HFFc6 (cell line): Measurements from ENCODE around the gene DKKL1. TPM values are rescaled to one million over a fixed set of nuclear protein-coding genes. Genes with fewer than 3 reads are reported as not detected.

Experiments
- DNase-seq: peaks from one replicate; pipeline ENCODE4 v3.0.0-alpha.2; 2018
- H3K27ac Mint-ChIP-seq: 2 replicates; pipeline ENCODE4 v1.8.0; 2020; ENCODE audit warnings: mild to moderate bottlenecking, mixed read lengths
- H3K27me3 Mint-ChIP-seq: 2 replicates; pipeline ENCODE4 v1.8.0; 2021; ENCODE audit warnings: mild to moderate bottlenecking, moderate library complexity, mixed read lengths; ENCODE audit not compliant: insufficient read depth
- H3K36me3 Mint-ChIP-seq: 2 replicates; pipeline ENCODE4 v1.8.0; 2021; ENCODE audit warnings: low read depth, mixed read lengths
- H3K4me1 Mint-ChIP-seq: 2 replicates; pipeline ENCODE4 v1.8.0; 2020; ENCODE audit warnings: low read depth, mixed read lengths
- H3K4me3 Mint-ChIP-seq: 2 replicates; pipeline ENCODE4 v1.8.0; 2020; ENCODE audit warnings: mild to moderate bottlenecking, moderate library complexity, mixed read lengths
- H3K9me3 Mint-ChIP-seq: 2 replicates; pipeline ENCODE4 v1.8.0; 2020; ENCODE audit warnings: mild to moderate bottlenecking, mixed read lengths
- CTCF ChIP-seq: fragments of 200-600 bp; sonication (generic); IDR thresholded peaks from 2 replicates; pipeline ENCODE4 v1.5.0; 2021; ENCODE audit warnings: antibody characterized with exemption, mild to moderate bottlenecking
- total RNA-seq, 6 experiments: library from RNA; stranded (reverse); fragmentation: NEBNext Ultra II Directional; extraction: Animal tissue kit (Norgen Biotek cat#: 25700); gene quantifications; 2 replicates in 1 of 6; 3 replicates in 5 of 6; pipeline ENCODE4 v1.2.3, GENCODE V29; 2021

The DKKL1 gene
- total RNA-seq, 6 experiments from 2014 or later = not detected

GRCh38 chr19:49378512-49378911 lies 14.8 kb downstream of the DKKL1 start:
- no peak for TF ChIP-seq CTCF
- Mint-ChIP-seq H3K27ac (no peak overlapping the region), H3K9me3 (peaks cover 19% of the 10 kb centered on the region), H3K36me3 (no peaks in the 10 kb centered on the region), H3K4me1 (no peaks in the 10 kb centered on the region), H3K4me3 (no peak overlapping the region), H3K27me3 (peaks cover 28% of the 10 kb centered on the region)
- DNase-seq = no peak

GRCh38 chr19:49380391-49380790 lies 16.7 kb downstream of the DKKL1 start:
- Mint-ChIP-seq H3K4me3 (no peak overlapping the region), H3K9me3 (peaks cover 19% of the 10 kb centered on the region), H3K36me3 (no peaks in the 10 kb centered on the region), H3K4me1 (no peaks in the 10 kb centered on the region), H3K27me3 (peaks cover 20% of the 10 kb centered on the region), H3K27ac (no peak overlapping the region)
- no peak for TF ChIP-seq CTCF
- DNase-seq = no peak

- peaks cover 19% of the 10 kb centered on the region for H3K9me3 Mint-ChIP-seq
- peaks cover 9% of the 10 kb centered on the region for H3K27me3 Mint-ChIP-seq
- H3K27ac Mint-ChIP-seq = no peak overlapping the region
- no peak for TF ChIP-seq CTCF
- H3K4me3 Mint-ChIP-seq = no peak overlapping the region
- DNase-seq = no peak
- no peaks in the 10 kb centered on the region for H3K4me1 Mint-ChIP-seq
- no peaks in the 10 kb centered on the region for H3K36me3 Mint-ChIP-seq
Measured at GRCh38 chr19:49382639-49383038, 19.0 kb downstream of the DKKL1 start.

- Mint-ChIP-seq H3K4me1 (no peaks in the 10 kb centered on the region), H3K9me3 (peaks cover 19% of the 10 kb centered on the region), H3K36me3 (no peaks in the 10 kb centered on the region), H3K27me3 (peaks cover 12% of the 10 kb centered on the region), H3K4me3 (no peak overlapping the region), H3K27ac (no peak overlapping the region)
- TF ChIP-seq CTCF = no peak
- no peak for DNase-seq
Measured at GRCh38 chr19:49383599-49383998, 19.9 kb downstream of the DKKL1 start.

GRCh38 chr19:49387936-49388372 lies 24.3 kb downstream of the DKKL1 start, which contains the start of gene KASH5:
TSS of gene KASH5 (plus strand) at chr19:49388249. CDS start at chr19:49390884, 2,635 bp downstream.
- H3K27me3 Mint-ChIP-seq = peaks cover 14% of the 10 kb centered on the region
- H3K4me3 Mint-ChIP-seq = no peak within 1 kb of the TSS
- H3K27ac Mint-ChIP-seq = no peak within 1 kb of the TSS
- DNase-seq = no peak
- no peak for TF ChIP-seq CTCF
- H3K36me3 Mint-ChIP-seq = no peaks in the 10 kb centered on the region
- H3K4me1 Mint-ChIP-seq = peaks cover 6% of the 10 kb centered on the region
- peaks cover 2% of the 10 kb centered on the region; the same call in 1 of the 2 replicates for H3K9me3 Mint-ChIP-seq

- DNase-seq = no peak
- H3K27me3 Mint-ChIP-seq = peaks cover 18% of the 10 kb centered on the region
- TF ChIP-seq CTCF = no peak
- no peak overlapping the region for H3K27ac Mint-ChIP-seq
- H3K4me1 Mint-ChIP-seq = peaks cover 6% of the 10 kb centered on the region
- no peaks in the 10 kb centered on the region for H3K9me3 Mint-ChIP-seq
- H3K4me3 Mint-ChIP-seq = no peak overlapping the region
- H3K36me3 Mint-ChIP-seq = no peaks in the 10 kb centered on the region
Measured at GRCh38 chr19:49389406-49389805, 25.7 kb downstream of the DKKL1 start.
